Measurements from ENCODE around the gene MTA3. TPM values are rescaled to one million over a fixed set of nuclear protein-coding genes. Genes with fewer than 3 reads are reported as not detected.

The MTA3 gene
- total RNA-seq, 6 experiments from 2014 or later: 6.3 to 13.0 (median 11.4) TPM

DNA sequence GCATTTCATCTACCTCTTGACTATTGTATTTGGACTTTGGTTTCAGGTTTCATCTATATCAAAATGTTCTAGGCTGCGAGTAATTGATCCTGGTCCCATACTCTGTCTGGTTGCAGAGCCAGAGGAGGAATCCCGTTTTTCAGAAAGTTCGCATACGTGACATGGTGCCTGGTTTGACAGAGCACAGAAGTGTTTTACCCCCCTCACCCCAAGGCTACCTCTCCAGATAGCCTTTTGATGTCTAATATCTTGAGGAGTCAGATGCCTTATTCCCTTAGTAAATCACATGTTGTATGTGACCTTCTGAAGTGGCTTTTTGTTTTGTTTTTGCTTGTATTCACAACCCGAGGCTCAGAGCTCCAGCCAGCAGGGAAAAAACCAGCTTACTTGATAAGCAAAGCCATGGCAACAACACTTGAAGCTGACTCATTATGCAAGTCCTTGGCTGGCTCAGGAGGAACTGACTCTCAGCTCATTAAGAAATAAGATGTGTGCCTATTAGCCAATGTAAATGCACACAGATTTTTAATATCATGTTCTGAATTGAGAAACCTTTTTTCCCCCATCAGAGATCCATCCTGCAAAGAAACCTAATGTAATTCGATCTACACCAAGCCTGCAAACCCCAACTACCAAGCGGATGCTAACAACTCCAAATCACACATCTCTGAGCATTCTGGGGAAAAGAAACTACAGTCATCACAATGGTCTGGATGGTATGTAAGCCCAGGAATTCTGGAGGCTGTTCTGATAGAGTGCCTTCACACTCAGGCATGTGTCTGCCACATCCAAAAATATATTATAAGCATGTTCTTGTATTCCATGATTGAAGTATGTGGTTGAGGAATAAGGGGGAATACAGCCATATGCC lies 154.1 kb downstream of the MTA3 start:
- 74% methylated on average over 7 of the region's 7 CpGs for WGBS (ENCODE audit: insufficient coverage, low coverage, low lambda C conversion rate, missing lambda C conversion rate)
- no peaks in the 10 kb centered on the region for H3K27me3 ChIP-seq
- ATAC-seq: peak in 2 of 4 donors; percentile 43 to 46

DNA sequence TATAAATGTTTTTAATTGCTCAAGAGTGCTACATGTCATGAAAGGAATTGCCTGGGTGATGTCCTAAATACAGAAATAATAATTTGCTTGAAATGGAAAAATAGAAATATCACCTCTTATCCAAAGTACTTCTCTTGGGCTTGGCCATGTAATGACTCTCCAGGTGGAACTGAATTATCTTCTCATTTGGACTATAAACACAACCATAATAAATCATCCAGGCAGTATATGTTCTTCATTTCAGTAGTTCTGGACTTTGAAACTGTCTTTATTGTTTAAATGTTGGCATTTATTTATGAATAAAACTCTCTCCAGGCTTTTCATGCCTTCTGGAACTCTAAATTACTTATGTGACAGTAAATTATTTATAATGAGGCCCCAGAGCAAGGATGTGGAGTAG lies 155.0 kb downstream of the MTA3 start:
- ATAC-seq: no peak
- H3K27ac ChIP-seq: no peak overlapping the region
- intact Hi-C loops (cut with DNase I): no loop called here

More for the DNA sequence above, 154.1 kb downstream of the MTA3 start:
- H3K4me1 ChIP-seq: no peaks in the 10 kb centered on the region
- TF ChIP-seq, protein P1, sequence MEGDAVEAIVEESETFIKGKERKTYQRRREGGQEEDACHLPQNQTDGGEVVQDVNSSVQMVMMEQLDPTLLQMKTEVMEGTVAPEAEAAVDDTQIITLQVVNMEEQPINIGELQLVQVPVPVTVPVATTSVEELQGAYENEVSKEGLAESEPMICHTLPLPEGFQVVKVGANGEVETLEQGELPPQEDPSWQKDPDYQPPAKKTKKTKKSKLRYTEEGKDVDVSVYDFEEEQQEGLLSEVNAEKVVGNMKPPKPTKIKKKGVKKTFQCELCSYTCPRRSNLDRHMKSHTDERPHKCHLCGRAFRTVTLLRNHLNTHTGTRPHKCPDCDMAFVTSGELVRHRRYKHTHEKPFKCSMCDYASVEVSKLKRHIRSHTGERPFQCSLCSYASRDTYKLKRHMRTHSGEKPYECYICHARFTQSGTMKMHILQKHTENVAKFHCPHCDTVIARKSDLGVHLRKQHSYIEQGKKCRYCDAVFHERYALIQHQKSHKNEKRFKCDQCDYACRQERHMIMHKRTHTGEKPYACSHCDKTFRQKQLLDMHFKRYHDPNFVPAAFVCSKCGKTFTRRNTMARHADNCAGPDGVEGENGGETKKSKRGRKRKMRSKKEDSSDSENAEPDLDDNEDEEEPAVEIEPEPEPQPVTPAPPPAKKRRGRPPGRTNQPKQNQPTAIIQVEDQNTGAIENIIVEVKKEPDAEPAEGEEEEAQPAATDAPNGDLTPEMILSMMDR (IDR thresholded peaks at IDR 0.05): no peak
- TF ChIP-seq POLR2A (IDR thresholded peaks at IDR 0.05): no peak
- DNase-seq: no peak
- no peaks in the 10 kb centered on the region for H3K9me3 ChIP-seq
- intact Hi-C loops (cut with DNase I): no loop called here
- H3K27ac ChIP-seq: no peak overlapping the region
- no peak overlapping the region for H3K4me3 ChIP-seq
- no peaks in the 10 kb centered on the region for H3K36me3 ChIP-seq

DNA sequence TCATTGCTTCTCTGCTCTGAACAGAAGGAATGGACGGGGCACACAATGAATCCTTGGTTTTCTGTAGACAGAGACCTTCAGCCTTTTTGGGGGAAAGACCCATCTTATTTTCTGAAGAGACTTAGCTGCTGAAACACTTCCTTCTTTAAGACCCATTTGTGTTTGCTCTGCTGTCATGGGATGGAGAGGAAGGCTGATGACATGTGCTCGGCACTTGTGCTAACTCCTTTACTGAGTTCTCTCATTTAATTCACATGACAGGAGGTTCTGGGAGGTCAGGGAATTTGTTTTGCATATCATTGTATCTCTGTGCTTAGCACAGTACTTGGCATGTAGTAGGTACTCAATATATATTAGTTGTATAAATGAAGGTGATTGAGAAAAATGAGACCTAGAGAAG lies 156.5 kb downstream of the MTA3 start:
- peaks cover 0 to 3% (median 0%) of the 10 kb centered on the region in 4 donors for H3K9me3 ChIP-seq
- no peaks in the 10 kb centered on the region for H3K36me3 ChIP-seq
- H3K4me1 ChIP-seq: no peaks in the 10 kb centered on the region
- no peak overlapping the region for H3K4me3 ChIP-seq
- no peak for TF ChIP-seq POLR2A (IDR thresholded peaks at IDR 0.05)
- TF ChIP-seq, protein P1 (IDR thresholded peaks at IDR 0.05): no peak
- intact Hi-C loops (cut with DNase I): no loop called here
- no peak for DNase-seq
- peak in 1 of 4 donors; percentile 27 for ATAC-seq
- WGBS (ENCODE audit: insufficient coverage, low coverage, low lambda C conversion rate, missing lambda C conversion rate): 87% methylated on average over 2 of the region's 2 CpGs
- H3K27me3 ChIP-seq: no peaks in the 10 kb centered on the region
- no peak overlapping the region for H3K27ac ChIP-seq

More for the DNA sequence above, 155.0 kb downstream of the MTA3 start:
- Histone ChIP-seq H3K36me3 (no peaks in the 10 kb centered on the region), H3K9me3 (no peaks in the 10 kb centered on the region), H3K4me1 (no peaks in the 10 kb centered on the region), H3K4me3 (no peak overlapping the region), H3K27me3 (no peaks in the 10 kb centered on the region)
- TF ChIP-seq, protein P1 (IDR thresholded peaks at IDR 0.05): no peak
- no peak for TF ChIP-seq POLR2A (IDR thresholded peaks at IDR 0.05)
- no peak for DNase-seq

DNA sequence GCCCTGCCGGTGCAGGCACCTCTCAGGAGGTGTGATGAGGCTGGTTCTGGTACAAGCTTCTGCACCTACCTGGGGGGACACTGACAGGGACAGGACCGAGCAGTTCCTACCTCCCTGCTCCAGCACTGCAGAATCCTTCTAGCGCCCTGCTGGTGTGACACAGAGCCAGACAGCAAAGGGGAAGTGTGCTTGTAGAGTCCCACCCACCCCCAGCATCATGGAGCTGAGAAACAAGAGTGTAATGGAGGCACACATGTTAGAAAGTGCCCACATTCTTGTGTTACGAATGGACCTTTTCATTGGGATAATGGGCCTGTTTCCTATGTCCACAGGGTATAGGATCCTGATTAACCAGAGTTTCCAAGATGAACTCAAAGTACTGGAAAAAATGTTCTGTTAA lies 157.2 kb downstream of the MTA3 start:
- no peak for DNase-seq
- TF ChIP-seq, protein P1 (IDR thresholded peaks at IDR 0.05): no peak
- TF ChIP-seq POLR2A (IDR thresholded peaks at IDR 0.05): no peak
- H3K27ac ChIP-seq: no peak overlapping the region
- no peak overlapping the region for H3K4me3 ChIP-seq
- ATAC-seq: peak in 2 of 4 donors; percentile 49 to 56
- H3K9me3 ChIP-seq: peaks cover 0 to 3% (median 0%) of the 10 kb centered on the region in 4 donors
- H3K4me1 ChIP-seq: no peaks in the 10 kb centered on the region
- WGBS (ENCODE audit: insufficient coverage, low coverage, low lambda C conversion rate, missing lambda C conversion rate): 90% methylated on average over 2 of the region's 4 CpGs
- H3K36me3 ChIP-seq: no peaks in the 10 kb centered on the region
- no peaks in the 10 kb centered on the region for H3K27me3 ChIP-seq
- intact Hi-C loops (cut with DNase I): no loop called here
